Activated T-cell treated with anti-CD3 and anti-CD28 coated beads, Interleukin-2, amount 50 U/mL, for 48 hours (primary cell): ENCODE data around the gene SELENOK.

Experiments used
- DNase-seq, 2 experiments: peaks; one replicate each; pipeline ENCODE4 v3.0.0-alpha.2; 2020

SELENOK gene

GRCh38 chr3:53881691-53882593, 9.7 kb downstream of the SELENOK start, which contains the start of gene ACTR8:
ACTR8 (minus strand) TSS chr3:53882152; CDS start chr3:53882101, 51 bp downstream.
- peak; percentile 88 to 91 for DNase-seq

DNA sequence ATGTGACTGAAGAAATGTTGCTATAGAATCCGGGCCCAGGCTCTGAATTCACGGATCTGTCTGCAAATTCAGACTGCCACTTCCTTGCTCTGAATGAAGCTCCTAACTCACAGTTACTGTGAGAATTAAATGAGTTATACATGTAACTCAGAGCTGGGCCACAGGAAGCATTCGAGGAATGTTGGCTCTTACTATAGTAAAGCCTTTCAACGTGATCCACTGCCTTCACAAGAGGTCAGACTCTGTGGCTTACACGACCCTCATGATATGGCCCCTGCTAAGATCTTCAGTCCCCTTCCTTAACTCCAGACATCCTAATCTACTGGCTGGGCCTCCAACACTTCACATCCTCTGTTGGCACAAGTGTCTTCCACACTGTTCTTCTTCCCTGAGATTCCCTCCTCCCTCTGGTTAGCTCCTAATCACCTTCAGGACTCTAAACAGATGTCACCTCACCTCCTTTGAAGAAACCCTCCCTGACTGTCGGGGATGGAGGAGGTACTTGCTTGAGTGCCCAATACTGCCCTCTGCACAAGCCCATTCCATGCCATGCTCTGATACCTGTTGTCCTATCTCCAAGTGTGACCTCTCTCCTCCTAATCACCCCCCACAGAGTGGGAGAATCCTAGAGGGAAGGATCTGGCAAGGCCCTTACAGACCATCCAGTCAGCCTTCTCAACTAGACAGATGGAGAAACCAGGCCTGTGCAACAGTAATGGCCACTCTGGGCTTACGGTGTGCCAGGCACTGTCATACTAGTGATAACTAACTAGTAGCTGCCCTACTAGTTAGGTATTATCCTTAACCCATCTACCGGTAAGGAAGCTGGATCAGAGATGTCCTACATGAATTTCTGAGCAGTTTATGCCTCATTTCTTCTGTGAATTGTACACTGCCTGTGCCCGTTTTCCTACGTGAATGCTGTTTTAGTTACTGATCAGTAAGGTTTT, 11.0 kb downstream of the SELENOK start:
- peak in 1 of 2 experiments; percentile 19 for DNase-seq

- no peak for DNase-seq
Measured at GRCh38 chr3:53865732-53866499, 25.7 kb downstream of the SELENOK start.

DNA sequence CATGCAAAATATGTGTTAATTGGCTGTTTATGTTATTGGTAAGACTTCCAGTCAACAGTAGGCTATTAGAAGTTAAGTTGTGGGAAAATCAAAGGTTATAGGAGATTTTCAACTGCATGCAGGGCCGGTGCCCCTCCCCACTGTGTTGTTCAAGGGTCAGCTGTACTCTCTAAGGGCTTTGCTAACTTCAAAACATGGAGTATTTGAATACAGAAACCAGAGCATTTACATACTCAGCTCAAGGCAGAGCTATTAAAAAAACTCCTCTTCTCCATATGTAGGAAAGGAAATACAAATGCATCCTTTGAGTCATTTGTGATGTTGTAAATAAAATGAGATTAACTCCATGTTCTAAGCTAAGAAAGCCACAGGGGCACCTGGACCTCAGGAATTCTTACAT, 28.5 kb downstream of the SELENOK start:
- DNase-seq: no peak

DNA sequence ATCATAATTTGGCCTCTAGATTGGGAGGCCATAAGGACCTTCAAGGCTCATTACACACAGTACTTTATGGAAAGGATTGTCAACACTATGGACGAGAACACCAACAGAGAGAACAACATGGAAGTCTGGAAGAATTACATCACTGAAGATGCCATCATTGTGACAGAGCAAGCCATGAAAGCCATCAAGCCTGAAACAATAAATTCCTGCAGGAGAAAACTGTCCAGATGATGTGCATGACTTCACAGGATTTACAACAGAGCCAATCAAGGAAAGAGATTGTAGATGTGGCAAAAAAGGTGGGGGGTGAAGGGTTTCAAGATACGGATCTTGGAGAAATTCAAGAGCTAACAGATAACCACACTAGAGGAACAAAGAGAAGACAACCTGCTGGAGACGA, 29.4 kb downstream of the SELENOK start:
- DNase-seq: no peak

GRCh38 chr3:53860196-53860595, 31.5 kb downstream of the SELENOK start:
- no peak for DNase-seq

DNA sequence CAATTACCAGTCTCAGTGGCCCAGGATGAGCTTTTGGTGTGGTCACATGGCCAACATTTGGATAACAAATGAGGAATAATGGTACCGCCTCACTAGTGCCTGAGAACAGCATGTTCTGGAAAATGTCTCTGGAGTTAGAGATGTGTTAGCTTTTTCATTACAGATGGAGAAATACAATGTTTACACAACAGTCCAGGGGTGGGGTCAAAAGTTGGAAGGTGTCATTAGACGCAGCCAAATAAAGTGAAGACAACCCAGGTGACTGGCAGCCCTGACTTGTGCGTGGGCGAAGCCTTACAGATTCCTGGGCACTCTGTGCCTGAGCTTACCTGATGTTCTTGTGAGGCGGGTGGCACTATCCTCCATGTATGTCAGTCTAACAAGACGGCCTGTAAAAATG, 32.5 kb downstream of the SELENOK start:
- DNase-seq: no peak

GRCh38 chr3:53858096-53858741, 33.4 kb downstream of the SELENOK start:
- no peak for DNase-seq

- no peak for DNase-seq
Measured at GRCh38 chr3:53856964-53857363, 34.7 kb downstream of the SELENOK start.

GRCh38 chr3:53850895-53851294, 40.8 kb downstream of the SELENOK start:
- no peak for DNase-seq

DNA sequence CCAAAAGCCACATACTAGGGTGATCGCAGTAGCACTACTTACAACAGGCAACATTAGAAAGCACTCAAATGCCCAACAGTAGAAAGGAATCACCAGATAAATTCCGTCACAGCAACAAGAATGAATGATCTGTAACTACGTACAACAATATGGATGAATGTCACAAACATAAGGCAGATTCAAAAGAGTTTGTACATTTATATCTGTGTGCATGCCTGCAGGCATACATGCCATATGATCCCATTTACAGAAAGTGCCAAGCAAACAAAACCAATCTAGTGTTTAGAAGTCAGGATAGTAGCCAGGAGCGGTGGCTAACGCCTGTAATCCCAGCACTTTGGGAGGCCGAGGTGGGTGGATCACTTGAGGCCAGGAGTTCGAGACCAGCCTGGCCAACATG, 41.7 kb downstream of the SELENOK start:
- no peak for DNase-seq

- no peak for DNase-seq
Measured at GRCh38 chr3:53846851-53847155, 44.9 kb downstream of the SELENOK start.

DNA sequence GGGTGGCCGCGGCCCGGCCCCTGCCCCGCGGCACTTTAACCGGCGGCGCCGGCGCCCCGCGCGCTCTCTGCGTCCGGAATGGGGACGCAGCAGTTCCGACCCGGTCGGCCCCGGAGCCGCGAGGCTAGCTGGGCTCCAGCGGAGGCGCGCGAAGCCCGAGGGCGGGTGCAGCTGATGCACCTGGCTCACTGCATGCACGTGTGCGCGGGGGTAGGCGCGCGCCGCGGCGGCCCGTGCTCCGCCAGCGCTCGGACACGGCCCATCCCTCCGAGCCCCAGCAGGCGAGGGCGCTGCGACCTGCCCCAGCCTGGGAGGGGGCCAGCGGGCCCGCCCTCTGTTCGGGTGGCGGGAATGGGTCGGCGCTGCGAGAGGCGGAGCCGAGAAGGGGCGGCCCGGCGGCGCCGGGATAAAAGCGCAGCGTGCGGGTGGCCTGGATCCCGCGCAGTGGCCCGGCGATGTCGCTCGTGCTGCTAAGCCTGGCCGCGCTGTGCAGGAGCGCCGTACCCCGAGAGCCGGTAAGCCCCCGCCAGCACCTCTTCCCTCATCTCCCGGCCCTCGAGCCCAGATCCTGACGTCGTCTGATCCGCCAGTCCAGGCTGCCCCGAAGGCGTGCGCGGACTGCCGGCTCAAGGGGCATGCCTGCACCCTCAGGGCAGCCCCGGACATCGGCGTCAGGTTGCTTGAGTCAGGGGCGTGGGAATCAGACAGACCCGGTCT, 45.4 kb downstream of the SELENOK start, which contains the start of the genes CHDH and IL17RB:
TSS of gene CHDH (minus strand) at position 286 of the 717 bp plus-strand sequence. CDS start 22,411 bp downstream, outside the sequence.
TSS of gene IL17RB (plus strand) at position 435 of the 717 bp plus-strand sequence. CDS start at position 456, 21 bp downstream.
- DNase-seq: peak; percentile 32 to 39

DNA sequence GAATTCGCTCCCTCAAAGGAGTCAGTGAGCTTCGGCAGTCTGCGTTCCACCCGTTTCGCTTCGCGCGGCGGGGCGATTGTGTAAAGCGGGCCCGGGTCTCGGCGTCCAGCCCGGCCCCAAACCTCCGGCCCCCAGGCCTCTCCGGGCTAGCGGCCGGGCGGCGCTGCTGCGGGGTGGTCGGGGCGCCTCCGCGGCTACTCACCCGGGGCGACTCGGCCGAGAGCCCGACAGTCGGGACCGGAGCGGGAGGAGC, 45.9 kb downstream of the SELENOK start:
- DNase-seq: peak in 1 of 2 experiments; percentile 25

GRCh38 chr3:53845103-53845880, 46.4 kb downstream of the SELENOK start:
- peak; percentile 21 to 27 for DNase-seq

- DNase-seq: no peak
Measured at GRCh38 chr3:53844262-53845102, 47.2 kb downstream of the SELENOK start.

DNA sequence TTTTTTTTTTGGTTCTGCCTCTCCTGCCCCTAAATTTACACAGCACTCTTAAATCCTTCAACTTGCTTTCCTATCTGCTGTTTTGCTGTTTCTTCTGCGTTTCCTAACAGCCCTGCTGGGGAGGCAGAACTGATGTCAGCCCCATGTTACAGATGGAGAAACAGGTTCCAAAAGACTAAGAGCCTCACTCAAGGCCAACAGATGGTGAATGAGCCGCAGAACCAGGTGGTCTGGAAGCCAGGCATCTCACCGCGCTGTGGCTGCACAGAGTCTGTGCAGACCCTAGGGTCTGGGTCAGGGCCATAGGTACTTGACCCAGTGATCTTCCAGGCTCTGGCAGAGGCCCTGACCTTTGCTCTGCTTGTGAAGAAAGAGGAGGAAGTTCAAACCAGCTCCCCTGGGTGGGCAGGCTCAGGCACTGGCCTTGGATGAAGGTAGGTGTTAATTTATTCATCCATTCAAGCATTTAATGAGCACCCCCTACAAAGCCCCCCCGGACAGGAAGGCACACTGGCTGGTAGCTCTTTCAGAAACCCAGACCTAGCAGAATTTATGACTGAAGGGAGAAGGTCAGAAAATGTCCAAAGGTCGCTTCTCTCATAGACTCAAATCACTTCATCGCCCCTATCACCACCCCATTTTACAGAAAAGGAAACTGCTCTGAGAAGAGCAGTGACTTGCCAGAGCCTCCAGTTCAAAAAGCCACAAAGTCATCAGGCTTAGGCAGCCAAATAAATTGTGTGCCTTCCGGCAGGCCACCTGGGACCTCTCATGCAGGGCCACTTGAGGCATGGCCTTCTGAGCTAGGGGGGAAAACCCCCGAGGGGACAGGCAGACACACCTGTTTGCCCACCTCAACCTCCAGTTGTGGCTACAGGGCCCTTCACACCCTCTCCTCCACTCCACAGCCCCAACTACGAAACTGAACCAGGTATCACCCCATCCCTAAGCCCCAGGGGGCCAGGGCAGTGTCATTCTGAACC, 48.2 kb downstream of the SELENOK start:
- no peak for DNase-seq

DNA sequence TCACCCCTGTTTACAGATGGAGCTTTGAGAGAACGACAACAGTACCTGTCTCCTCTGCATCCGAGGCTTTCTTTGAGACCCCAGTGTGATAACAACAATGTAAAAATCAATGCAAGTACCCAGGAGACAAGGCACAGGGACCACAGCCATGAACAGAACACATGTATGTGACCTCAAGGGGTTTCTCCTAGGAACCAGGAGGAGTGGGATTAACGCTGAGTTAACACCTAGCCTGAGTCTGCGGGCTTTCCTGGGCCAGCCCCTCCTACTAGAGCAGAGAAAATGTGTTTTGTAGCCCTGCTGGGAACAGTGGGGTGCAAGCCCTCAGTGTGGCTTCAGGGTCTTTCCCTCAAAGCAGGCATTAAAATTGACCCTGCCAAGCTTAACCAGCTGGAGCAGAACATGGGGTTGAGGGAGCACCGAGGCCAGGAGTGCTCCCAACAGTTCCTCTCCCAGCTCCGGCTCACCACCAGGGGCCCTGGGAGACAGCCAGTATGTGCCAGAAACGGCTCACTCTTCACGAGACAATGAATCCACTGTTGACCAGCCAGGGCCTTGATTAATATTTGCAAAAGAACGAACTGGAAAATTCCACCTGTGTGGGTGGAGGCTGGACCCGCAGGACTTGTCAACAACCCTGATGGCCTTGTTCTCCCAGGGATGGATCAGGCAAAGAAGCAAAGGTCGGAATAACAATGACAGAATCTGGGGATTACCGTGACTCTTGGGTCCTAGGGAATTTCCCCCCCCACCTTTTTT, 49.0 kb downstream of the SELENOK start:
- no peak for DNase-seq
